ENCODE results near the gene XRCC1.
"Not testable (repeated sequence)": the region's sequence is repeated elsewhere in the genome, so short reads cannot be mapped to it uniquely, and the experiment has no call there.

Gene XRCC1

GRCh38 chr19:43605875-43606568, 30.7 kb upstream of the XRCC1 start:
- Histone ChIP-seq H3K27me3 (ENCODE audit: insufficient read depth, low read length, poor library complexity) (no peaks in the 10 kb centered on the region), H3K27ac (ENCODE audit: low read length) (no peak overlapping the region), H4K20me1 (ENCODE audit: insufficient read depth, low read length) (peaks cover 25% of the 10 kb centered on the region), H3K9me3 (ENCODE audit: insufficient read depth, low read length, severe bottlenecking) (no peaks in the 10 kb centered on the region), H3K4me2 (ENCODE audit: insufficient read depth, low read length) (no peak overlapping the region), H3K79me2 (ENCODE audit: insufficient read depth, low read length) (peaks cover 24% of the 10 kb centered on the region), H3K36me3 (ENCODE audit: insufficient read depth, low read length) (peaks cover 74% of the 10 kb centered on the region), H2AFZ (ENCODE audit: low read depth, low read length) (no peak overlapping the region), H3K4me3 (ENCODE audit: low read depth in 1 of 2, low read length in 2 of 2) (no peak overlapping the region), H3K9ac (ENCODE audit: low read depth, low read length) (no peak overlapping the region), H3K4me1 (ENCODE audit: insufficient read depth, low read length) (no peaks in the 10 kb centered on the region)
- ATAC-seq (ENCODE audit: insufficient read depth, low read depth) (no peak), DNase-seq (no peak)
- TF ChIP-seq EZH2 (IDR thresholded peaks at IDR 0.05; ENCODE audit: borderline replicate concordance, low read depth, low read length, severe bottlenecking) (no peak), CTCF (IDR thresholded peaks at IDR 0.05; ENCODE audit: borderline replicate concordance, extremely low read depth, low read length, poor library complexity, severe bottlenecking) (no peak)

DNA sequence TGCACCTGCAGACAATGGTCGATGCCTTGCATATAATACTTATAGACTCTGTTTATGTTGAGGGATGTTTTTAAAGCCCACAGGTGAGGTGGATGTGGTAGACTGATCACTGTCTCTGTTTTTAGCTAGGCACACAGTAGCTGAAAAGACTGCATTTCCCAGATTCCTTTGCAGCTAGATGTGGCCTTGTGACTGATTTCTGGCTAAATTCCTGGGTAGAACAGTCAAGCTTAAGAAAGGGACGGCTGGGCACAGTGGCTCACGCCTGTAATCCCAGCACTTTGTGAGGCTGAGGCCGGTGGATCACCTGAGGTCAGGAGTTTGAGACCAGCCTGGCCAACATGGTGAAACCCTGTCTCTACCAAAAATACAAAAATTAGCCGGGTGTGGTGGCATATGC, 25.0 kb upstream of the XRCC1 start:
- H3K27me3 ChIP-seq (ENCODE audit: insufficient read depth, low read length, poor library complexity); ATAC-seq (ENCODE audit: insufficient read depth, low read depth); H2AFZ ChIP-seq (ENCODE audit: low read depth, low read length); H3K4me2 ChIP-seq (ENCODE audit: insufficient read depth, low read length); H3K9ac ChIP-seq (ENCODE audit: low read depth, low read length); H3K27ac ChIP-seq (ENCODE audit: low read length); H3K9me3 ChIP-seq (ENCODE audit: insufficient read depth, low read length, severe bottlenecking); DNase-seq; H3K4me3 ChIP-seq (ENCODE audit: low read depth in 1 of 2, low read length in 2 of 2); H4K20me1 ChIP-seq (ENCODE audit: insufficient read depth, low read length): not testable (repeated sequence)
- Histone ChIP-seq H3K79me2 (ENCODE audit: insufficient read depth, low read length) (peaks cover 44% of the 10 kb centered on the region), H3K36me3 (ENCODE audit: insufficient read depth, low read length) (peaks cover 48% of the 10 kb centered on the region), H3K4me1 (ENCODE audit: insufficient read depth, low read length) (peaks cover 27% of the 10 kb centered on the region)

DNA sequence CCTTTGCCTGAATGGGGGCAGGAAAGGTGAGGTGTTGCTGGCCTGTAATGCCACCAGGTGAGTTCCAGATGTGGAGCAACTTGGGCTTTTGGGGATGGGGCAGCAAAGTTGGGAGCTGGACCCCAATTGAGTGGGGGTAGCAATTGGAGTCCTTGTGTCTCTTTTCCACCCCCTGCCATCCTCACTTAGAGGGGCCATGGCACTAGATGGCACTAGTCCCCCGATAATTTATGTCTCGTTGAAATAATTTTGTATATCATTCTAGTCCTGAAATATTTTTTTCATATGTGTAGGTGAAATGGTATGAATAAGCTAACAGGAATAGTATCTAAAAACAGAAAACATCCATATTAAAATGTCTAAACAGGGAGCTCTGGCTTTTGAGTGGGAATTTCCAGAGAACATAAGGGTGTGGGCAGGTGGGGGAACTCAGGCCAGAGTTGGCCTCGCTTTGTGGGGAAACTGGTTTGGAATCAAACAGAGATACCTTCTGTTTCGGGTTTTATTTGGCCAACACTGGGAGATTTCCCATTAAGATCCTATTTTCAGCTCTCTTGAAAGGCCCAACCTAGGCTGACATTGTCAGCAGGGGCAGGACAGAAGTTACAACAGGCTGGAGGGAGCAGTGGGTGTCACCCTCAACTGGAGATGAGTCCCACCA, 24.4 kb upstream of the XRCC1 start:
- Histone ChIP-seq H3K36me3 (ENCODE audit: insufficient read depth, low read length) (peaks cover 46% of the 10 kb centered on the region), H3K4me3 (ENCODE audit: low read depth in 1 of 2, low read length in 2 of 2) (no peak overlapping the region), H3K4me2 (ENCODE audit: insufficient read depth, low read length) (0 out of 2 replicates have a peak overlapping the region, but pooled peaks have one; percentile 5), H3K27ac (ENCODE audit: low read length) (no peak overlapping the region), H3K27me3 (ENCODE audit: insufficient read depth, low read length, poor library complexity) (no peaks in the 10 kb centered on the region), H3K9ac (ENCODE audit: low read depth, low read length) (no peak overlapping the region), H3K79me2 (ENCODE audit: insufficient read depth, low read length) (peaks cover 50% of the 10 kb centered on the region), H2AFZ (ENCODE audit: low read depth, low read length) (no peak overlapping the region), H3K9me3 (ENCODE audit: insufficient read depth, low read length, severe bottlenecking) (no peaks in the 10 kb centered on the region), H3K4me1 (ENCODE audit: insufficient read depth, low read length) (peaks cover 33% of the 10 kb centered on the region), H4K20me1 (ENCODE audit: insufficient read depth, low read length) (peaks cover 5% of the 10 kb centered on the region; the same call in 1 of the 2 replicates)
- TF ChIP-seq CTCF (IDR thresholded peaks at IDR 0.05; ENCODE audit: borderline replicate concordance, extremely low read depth, low read length, poor library complexity, severe bottlenecking) (peak; percentile 25), EZH2 (IDR thresholded peaks at IDR 0.05; ENCODE audit: borderline replicate concordance, low read depth, low read length, severe bottlenecking) (no peak)
- ATAC-seq (ENCODE audit: insufficient read depth, low read depth) = no peak
- DNase-seq = no peak
